Right kidney (tissue), 1 donor: ENCODE data around the gene DNASE1L3.
"Not testable (repeated sequence)": the region's sequence is repeated elsewhere in the genome, so short reads cannot be mapped to it uniquely, and the experiment has no call there.

ENCODE experiments used
- DNase-seq: peaks from one replicate; pipeline ENCODE4 v3.0.0-alpha.2; 2016

DNASE1L3 gene

GRCh38 chr3:58236527-58237237 lies 25.9 kb upstream of the DNASE1L3 start:
- DNase-seq: no peak

- no peak for DNase-seq
These were observed 25.2 kb upstream of the DNASE1L3 start for GRCh38 chr3:58235970-58236369.

- DNase-seq: no peak
These were observed 23.8 kb upstream of the DNASE1L3 start for GRCh38 chr3:58234516-58234931.

- no peak for DNase-seq
These were observed 20.9 kb upstream of the DNASE1L3 start for GRCh38 chr3:58231666-58232065.

- DNase-seq: no peak
These were observed 20.2 kb upstream of the DNASE1L3 start for GRCh38 chr3:58230876-58231552.

GRCh38 chr3:58227933-58228332 lies 17.2 kb upstream of the DNASE1L3 start:
- DNase-seq: not testable (repeated sequence)

- no peak for DNase-seq
These were observed 13.1 kb upstream of the DNASE1L3 start for GRCh38 chr3:58223855-58224254.

- DNase-seq: no peak
These were observed 11.5 kb upstream of the DNASE1L3 start for GRCh38 chr3:58222161-58222724.

- DNase-seq: no peak
These were observed 8.1 kb upstream of the DNASE1L3 start for GRCh38 chr3:58218904-58219303.

- peak; percentile 37 for DNase-seq
These were observed 6.5 kb upstream of the DNASE1L3 start for GRCh38 chr3:58217209-58217811.

GRCh38 chr3:58216496-58217195 lies 5.9 kb upstream of the DNASE1L3 start:
- no peak for DNase-seq

- DNase-seq: no peak
These were observed 4.7 kb upstream of the DNASE1L3 start for GRCh38 chr3:58215317-58216025.

- DNase-seq: no peak
These were observed 3.9 kb upstream of the DNASE1L3 start for GRCh38 chr3:58214484-58215316.

- no peak for DNase-seq
These were observed 839 bp downstream of the DNASE1L3 start for GRCh38 chr3:58209933-58210332.

- DNase-seq: no peak
These were observed 2.8 kb downstream of the DNASE1L3 start for GRCh38 chr3:58207954-58208353.

- DNase-seq: no peak
These were observed 4.3 kb downstream of the DNASE1L3 start for GRCh38 chr3:58206406-58207011.

GRCh38 chr3:58205981-58206380 lies 4.8 kb downstream of the DNASE1L3 start:
- DNase-seq: no peak

GRCh38 chr3:58204720-58205119 lies 6.1 kb downstream of the DNASE1L3 start:
- no peak for DNase-seq

GRCh38 chr3:58203541-58203940 lies 7.2 kb downstream of the DNASE1L3 start:
- no peak for DNase-seq

GRCh38 chr3:58202917-58203360 lies 7.8 kb downstream of the DNASE1L3 start:
- DNase-seq: no peak
